HG03095 (cell line): ENCODE results near the gene ZCWPW1.
"Not testable (repeated sequence)": the region's sequence is repeated elsewhere in the genome, so short reads cannot be mapped to it uniquely, and the experiment has no call there.

Experiments used
- ATAC-seq: cut with Tn5 transposase; IDR thresholded peaks from one replicate; pipeline ENCODE4 v1.9.1; 2021; ENCODE audit warnings: moderate library complexity; ENCODE audit not compliant: unreplicated experiment

ZCWPW1 gene

GRCh38 chr7:100456562-100456961, 28.1 kb upstream of the ZCWPW1 start:
- ATAC-seq: no peak

DNA sequence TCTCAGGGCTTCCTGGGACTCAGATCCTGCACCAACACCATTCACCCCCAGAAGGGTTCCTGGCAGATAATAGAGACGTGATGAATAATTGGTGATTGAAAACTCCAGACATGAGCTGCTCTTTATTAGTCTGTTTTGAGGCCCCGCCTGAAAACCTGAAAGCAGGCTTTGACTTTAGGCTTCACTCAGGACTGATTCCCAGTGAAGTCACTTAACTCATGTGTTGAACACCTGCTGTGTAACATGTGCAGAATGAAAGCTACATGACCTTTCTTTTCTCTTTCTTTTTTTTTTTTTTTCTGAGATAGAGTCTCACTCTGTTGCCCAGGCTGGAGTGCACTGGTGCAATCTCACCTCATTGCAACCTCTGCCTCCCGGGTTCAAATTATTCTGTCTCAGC, 26.7 kb upstream of the ZCWPW1 start:
- no peak for ATAC-seq

DNA sequence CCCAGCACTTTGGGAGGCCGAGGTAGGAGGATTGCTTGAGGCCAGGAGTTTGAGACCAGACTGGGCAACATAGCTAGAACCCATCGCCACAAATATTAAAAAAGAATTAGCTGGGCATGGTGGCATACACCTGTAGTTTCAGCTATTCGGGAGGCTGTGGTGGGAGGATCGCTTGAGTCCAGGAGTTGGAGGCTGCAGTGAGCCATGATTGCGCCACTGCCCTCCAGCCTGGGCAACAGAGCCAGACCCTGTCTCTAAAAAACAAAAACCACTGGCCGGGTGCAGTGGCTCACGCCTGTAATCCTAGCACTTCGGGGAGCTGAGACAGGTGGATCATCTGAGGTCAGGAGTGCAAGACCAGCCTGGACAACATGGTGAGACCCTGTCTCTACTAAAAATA, 25.4 kb upstream of the ZCWPW1 start:
- ATAC-seq: not testable (repeated sequence)

GRCh38 chr7:100452513-100452912, 24.0 kb upstream of the ZCWPW1 start:
- ATAC-seq: no peak

GRCh38 chr7:100449190-100449795, 20.8 kb upstream of the ZCWPW1 start:
- ATAC-seq: no peak

DNA sequence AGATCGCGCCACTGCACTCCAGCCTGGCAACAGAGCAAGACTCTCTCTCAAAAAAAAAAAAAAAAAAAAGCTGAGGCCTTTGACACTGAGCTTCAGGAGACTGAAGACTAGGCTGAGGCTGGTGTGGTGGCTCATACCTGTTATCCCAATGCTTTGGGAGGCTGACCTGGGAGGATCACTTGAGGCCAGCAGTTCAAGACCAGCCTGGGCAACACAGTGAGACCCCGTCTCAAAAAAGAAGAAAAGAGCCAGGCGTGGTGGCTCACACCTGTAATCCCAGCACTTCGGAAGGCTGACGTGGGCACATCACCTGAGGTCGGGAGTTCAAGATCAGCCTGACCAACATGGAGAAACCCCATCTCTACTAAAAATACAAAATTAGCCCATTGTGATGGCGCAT, 18.9 kb upstream of the ZCWPW1 start:
- ATAC-seq: not testable (repeated sequence)

DNA sequence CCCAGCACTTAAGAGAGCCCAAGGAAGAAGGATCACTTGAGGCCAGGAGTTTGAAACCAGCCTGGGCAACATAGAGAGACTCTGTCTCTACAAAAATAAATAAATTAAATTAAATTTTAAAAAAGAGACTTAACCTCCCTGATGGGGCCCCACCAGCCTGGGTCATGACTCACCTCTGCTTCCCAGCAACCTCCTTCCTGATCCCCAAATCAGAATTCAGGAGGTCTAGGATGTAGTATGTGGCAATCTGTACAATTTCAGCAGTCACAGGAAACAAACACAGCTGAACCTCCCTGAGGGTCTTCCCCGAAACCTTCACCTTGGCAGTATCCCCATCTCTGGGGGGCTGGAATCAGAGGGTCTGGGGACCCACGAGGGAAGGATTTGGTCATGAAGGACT, 17.5 kb upstream of the ZCWPW1 start:
- ATAC-seq: no peak

DNA sequence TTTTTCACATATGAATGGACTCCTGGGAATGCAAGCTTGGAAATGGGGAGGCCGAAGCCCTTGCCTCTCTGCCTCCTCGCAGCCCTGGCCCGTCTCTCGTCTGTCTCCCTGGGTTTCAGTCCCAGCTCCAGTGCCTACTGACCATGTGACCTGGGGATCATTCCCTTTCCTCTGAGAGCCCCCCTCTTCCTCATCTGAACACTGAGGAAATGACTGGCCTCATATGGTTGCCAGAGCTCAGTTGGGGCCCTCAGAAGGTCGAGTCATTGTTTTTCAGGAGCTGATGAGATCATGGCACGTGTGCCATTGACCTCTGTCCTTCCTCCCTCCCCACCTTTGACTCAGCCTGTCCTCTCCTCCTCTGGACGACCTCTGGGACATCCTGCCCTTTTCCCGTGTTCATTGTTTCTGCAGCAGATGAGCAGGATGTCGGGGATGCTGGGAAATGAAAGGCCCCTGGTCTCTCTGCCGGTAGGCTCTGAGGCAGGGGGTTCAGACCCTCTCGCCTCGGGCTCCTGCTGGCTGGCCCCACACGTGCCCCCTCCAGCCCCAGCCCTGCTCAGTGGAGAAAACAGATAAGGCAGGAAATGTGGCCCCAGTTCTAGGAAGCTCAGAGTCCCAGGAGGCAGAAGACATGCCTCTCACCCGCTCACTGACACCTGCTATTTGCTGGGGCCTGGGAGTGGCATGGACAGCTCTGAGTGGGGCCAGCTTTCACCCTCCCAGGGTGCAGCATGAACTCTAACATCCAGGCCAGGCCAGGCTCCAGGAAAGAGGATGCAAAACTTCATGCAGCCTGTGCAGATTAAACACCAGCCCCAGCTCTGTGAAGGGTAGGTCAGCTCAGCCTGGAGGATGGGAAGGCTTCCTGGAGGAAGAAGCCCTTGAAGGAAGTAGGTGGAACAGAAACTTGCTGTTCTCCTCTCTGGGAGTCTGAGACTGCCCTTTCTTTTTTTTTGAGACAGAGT, 16.1 kb upstream of the ZCWPW1 start:
- ATAC-seq: no peak

- no peak for ATAC-seq
These were observed 14.8 kb upstream of the ZCWPW1 start for GRCh38 chr7:100443096-100443840.

DNA sequence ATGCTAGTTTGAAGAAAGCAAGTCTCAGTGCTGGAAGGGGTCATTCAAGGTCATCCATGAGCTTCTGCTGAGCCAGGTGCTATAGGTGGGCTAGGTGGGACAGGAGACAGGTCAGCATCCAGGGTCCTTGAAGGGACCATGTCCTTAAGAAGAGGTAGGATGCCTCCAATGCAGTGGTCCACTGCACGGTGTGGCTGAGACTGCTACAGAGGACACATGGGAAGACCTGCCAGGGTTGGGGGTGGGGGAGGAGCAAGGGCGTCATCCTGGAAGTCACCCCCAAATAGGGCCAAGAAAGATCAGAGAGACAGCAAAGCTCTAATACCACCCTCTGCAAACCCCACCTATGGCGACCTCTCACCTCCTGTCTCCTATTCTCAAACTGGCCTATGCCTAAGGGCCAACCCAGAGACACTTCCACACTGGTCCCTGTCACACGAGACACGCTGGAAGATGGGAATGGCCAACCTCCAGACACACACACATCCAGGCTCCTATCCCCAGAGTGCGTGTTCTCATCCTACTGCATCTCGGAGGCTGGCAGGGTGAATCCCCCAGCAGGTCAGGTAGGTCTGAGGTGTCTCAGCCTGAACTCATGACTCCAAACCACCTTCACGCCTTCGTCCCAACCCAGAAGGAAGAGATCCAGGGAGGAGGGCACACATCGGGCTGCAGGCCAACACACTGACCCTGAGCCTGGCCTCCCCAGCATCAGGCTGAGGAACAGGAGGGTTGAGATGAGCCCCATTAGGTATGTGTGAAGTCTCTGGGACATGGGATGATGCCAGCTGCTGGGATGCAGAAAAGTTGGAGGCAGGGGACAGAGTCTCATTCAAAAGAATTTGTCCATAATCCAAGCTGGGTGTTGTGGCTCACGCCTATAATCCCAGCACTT, 13.4 kb upstream of the ZCWPW1 start:
- no peak for ATAC-seq

DNA sequence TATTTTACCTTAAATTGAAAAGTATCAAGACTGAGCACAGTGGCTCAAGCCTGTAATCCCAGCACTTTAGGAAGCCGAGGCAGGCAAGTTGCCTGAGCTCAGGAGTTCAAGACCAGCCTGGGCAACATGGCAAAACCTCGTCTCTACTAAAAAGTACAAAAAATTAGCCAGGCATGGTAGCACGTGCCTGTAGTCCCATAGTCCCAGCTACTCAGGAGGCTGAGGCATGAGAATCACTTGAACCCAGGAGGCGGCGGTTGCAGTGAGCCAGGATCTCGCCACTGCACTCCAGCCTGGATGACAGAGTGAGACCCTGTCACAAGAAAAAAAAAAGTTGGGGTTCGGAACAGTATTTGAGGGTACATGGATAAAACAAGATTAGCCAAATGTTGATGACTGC, 10.7 kb upstream of the ZCWPW1 start:
- ATAC-seq: not testable (repeated sequence)

DNA sequence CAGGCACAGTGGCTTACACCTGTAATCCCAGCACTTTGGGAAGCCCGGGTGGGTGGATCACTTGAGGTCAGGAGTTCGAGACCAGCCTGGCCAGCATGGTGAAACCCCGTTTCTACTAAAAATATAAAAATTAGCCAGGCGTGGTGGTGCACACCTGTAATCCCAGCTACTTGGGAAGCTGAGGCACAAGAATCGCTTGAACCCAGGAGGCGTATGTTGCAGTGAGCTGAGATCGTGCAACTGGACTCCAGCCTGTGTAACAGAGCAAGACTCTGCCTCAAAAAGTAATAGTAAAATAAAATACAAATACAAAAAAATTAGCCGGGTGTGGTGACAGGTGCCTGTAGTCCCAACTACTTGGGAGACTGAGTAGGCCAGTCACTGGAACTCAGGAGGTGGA, 10.2 kb upstream of the ZCWPW1 start:
- not testable (repeated sequence) for ATAC-seq

- no peak for ATAC-seq
These were observed 9.7 kb upstream of the ZCWPW1 start for GRCh38 chr7:100438172-100438571.

DNA sequence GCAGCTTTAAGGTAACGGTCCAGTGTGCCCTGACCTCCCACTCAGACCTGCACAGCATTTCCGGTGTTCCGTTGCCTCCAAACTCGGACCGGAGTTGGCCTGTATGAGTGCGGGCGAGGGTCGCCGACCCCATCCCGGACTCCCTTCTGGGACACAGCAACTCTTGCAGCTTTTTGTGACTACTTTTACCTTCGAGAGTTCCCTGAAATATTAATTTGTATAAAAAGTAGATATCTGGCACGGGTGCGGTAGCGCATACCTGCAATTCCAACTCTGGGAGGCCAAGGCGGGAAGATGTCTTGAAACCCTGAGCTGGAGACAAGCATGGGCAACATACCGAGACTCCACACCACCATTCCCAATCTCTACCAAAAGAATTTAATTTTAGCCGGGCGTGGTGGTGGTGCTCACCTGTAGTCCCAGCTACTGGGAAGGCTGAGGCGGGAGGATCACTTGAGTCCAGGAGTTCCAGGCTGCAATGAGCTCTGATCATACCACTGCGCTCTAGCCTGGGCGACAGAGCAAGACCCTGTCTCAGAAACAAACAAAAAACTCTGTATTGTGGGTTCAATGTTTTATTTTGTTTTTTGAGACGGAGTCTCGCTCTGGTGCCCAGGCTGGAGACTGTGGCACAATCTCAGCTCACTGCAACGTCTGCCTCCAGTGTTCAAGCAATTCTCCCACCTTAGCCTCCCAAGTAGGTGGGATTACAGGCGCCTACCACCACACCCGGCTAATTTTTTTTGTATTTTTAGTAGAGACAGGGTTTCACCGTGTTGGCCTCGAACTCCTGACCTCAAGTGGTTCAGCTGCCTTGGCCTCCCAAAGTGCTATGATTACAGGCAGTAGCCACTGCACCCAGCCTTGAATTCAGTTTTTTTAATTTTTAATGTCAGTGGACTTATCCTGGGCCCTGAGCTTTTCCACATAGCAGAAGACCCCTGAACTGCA, 8.9 kb upstream of the ZCWPW1 start:
- ATAC-seq: no peak

DNA sequence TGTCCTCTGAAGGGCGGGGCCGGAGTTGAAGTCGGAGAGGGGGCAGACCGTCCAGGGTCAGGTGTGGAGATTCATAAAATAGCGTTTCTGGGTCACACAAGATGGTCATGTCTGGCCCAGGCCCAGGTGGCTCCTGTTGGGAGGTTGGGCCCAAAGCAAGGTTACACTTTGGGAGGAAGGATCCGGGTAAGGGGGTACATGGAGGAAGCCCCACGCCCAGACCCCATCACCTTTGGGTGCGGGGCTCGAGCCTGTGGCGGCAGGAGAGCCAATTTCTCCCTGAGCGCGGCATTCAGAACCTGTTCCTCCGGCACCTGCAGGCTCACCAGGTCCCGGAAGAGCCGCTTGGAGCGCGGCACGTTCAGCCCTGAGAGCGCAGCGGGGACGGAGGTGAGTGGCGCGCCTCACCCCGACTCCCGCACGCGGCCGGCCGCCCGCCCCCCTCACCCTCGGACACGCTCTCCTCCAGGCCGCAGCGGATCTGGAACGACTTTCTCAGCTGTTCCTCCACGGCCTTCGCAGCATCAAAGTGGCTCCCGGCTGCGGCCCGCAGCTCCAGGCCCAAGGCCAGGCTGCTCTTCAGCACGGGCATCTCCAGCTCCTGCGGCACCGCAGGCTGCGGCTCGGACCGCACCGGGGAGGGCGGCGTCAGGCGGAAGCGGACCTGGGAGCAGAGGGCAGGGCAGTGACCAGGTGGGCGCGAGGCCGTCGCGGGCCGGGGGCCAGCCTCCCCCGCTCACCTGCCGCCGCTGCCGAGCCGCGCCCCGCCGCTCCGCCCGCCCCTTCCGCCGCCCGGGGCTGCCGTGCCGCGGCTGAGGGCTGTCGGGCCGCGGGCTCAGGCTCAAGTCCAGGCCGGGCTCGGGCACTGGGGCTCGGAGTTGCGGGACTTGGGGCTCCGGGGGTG, 7.2 kb upstream of the ZCWPW1 start:
- peak; percentile 19 for ATAC-seq

GRCh38 chr7:100434297-100435144, 6.0 kb upstream of the ZCWPW1 start:
- ATAC-seq: no peak

DNA sequence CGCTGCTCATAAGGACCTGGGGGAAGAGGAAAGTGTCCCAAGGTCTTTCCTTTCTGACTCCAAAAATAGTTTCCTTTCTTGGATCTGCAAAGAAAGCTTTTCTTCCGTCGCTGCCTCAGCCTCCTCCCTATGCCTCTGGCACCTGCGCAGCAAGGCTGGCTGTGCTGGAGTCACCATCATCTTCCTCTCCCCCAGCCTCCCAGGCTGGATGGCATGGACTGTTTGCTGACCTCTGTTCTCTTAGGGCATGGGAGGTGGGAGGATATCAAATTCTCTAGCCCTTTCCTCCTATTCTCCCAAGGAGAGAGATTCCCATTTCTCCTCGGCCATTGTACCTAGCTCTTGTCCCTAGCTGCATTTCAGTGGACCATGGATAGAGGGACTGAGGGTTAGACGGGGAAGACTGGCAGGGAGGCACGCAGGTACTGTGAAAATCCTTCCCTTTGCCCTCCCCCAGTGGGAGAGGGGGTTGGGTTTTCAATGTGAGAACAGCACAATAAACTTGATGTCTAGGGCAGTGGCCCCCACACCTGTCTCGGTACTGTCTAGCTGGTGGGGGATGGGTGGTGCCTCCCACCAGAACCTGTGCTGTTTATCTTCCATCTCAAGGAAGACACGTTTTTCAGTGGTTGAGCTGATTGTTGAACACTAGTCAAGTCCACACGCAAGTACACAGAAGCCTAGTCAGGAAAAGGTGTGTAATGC, 5.2 kb upstream of the ZCWPW1 start:
- no peak for ATAC-seq
